Mucosa of rectum (tissue), 2 donors: ENCODE measurements around the gene PMS1.

ENCODE experiments used
- H3K27ac ChIP-seq, 2 donors: one replicate each; pipeline ENCODE4 v1.7.0; 2013; ENCODE audit warnings: inconsistent platforms in 2 of 2, low read depth in 2 of 2, low read length in 2 of 2
- H3K27me3 ChIP-seq, 2 donors: one replicate each; pipeline ENCODE4 v1.7.0; 2013; ENCODE audit warnings: low read length in 2 of 2; ENCODE audit not compliant: control insufficient read depth in 2 of 2, insufficient read depth in 2 of 2
- H3K36me3 ChIP-seq, 2 donors: one replicate each; pipeline ENCODE4 v1.7.0; 2013; ENCODE audit warnings: low read length in 2 of 2; ENCODE audit not compliant: control insufficient read depth in 2 of 2, insufficient read depth in 2 of 2
- H3K4me1 ChIP-seq, 2 donors: one replicate each; pipeline ENCODE4 v1.7.0; 2013; ENCODE audit warnings: low read length in 2 of 2, mild to moderate bottlenecking in 1 of 2; ENCODE audit not compliant: control insufficient read depth in 2 of 2, insufficient read depth in 2 of 2
- H3K4me3 ChIP-seq, 2 donors: one replicate each; pipeline ENCODE4 v1.7.0; 2013; ENCODE audit warnings: low read length in 2 of 2
- H3K9ac ChIP-seq, 2 donors: one replicate each; pipeline ENCODE4 v1.7.0; 2013; ENCODE audit warnings: low read length in 2 of 2, low read depth in 1 of 2, mild to moderate bottlenecking in 1 of 2
- H3K9me3 ChIP-seq, 2 donors: one replicate each; pipeline ENCODE4 v1.7.0; 2013; ENCODE audit warnings: low read length in 2 of 2; ENCODE audit not compliant: control insufficient read depth in 2 of 2
- donor health status: healthy.
- donor health status: Normal muscosa, but diverticular disease.

PMS1 gene

GRCh38 chr2:189803431-189803830, 19.2 kb downstream of the PMS1 start:
- Histone ChIP-seq H3K9me3 (no peaks in the 10 kb centered on the region), H3K4me3 (no peak overlapping the region), H3K27ac (no peak overlapping the region), H3K9ac (no peak overlapping the region), H3K36me3 (peaks cover 0 to 7% of the 10 kb centered on the region in 2 donors), H3K27me3 (no peaks in the 10 kb centered on the region), H3K4me1 (no peaks in the 10 kb centered on the region)

DNA sequence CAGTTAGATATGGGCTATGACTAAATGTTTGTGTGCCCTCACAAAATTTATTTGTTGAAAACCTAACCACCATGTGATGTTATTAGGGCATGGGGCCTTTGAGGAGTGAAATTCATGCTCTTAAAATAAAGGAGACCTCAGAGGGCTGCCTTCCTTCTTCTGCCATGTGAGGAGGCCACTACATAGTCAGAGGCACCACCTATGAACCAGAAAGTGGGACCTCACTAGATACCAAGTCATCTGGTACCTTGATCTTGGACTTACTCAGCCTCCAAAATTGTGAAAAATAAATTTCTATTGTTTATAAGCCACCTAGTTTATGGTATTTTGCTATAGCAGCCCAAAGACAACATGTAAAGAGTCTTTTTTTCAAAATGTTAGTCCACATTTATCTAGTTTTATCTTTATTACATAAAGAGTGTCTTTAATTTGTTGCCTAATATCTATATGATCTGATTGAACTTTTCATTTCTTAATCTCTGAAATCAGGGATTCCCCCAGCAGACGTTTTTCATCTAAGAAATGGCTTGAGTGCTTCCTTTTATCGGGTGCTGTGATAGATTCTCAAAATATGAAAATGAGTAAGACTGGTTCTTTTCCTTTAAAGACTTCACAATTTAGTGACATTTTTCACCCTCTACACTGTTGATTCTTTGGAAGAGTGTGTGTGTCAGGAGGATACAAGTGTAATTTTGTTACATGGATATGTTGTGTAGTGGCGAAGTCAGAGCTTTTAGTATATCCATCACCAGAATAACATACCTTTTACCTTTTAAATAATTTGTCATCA, 34.2 kb downstream of the PMS1 start:
- Histone ChIP-seq H3K36me3 (peaks cover 11 to 12% of the 10 kb centered on the region in 2 donors), H3K27me3 (no peaks in the 10 kb centered on the region), H3K9ac (no peak overlapping the region), H3K4me3 (no peak overlapping the region), H3K27ac (no peak overlapping the region), H3K9me3 (no peaks in the 10 kb centered on the region), H3K4me1 (no peaks in the 10 kb centered on the region)

- Histone ChIP-seq H3K9me3 (no peaks in the 10 kb centered on the region), H3K36me3 (peaks cover 11 to 12% of the 10 kb centered on the region in 2 donors), H3K4me3 (no peak overlapping the region), H3K27me3 (no peaks in the 10 kb centered on the region), H3K4me1 (no peaks in the 10 kb centered on the region), H3K27ac (no peak overlapping the region), H3K9ac (no peak overlapping the region)
These were observed 35.1 kb downstream of the PMS1 start for GRCh38 chr2:189819297-189819704.

GRCh38 chr2:189821953-189822748, 37.9 kb downstream of the PMS1 start:
- no peaks in the 10 kb centered on the region for H3K9me3 ChIP-seq
- H3K36me3 ChIP-seq: peaks cover 11 to 12% of the 10 kb centered on the region in 2 donors

GRCh38 chr2:189824694-189825396, 40.6 kb downstream of the PMS1 start:
- no peak overlapping the region for H3K9ac ChIP-seq
- no peaks in the 10 kb centered on the region for H3K27me3 ChIP-seq
- no peaks in the 10 kb centered on the region for H3K9me3 ChIP-seq
- no peak overlapping the region for H3K27ac ChIP-seq
- peaks cover 0 to 2% of the 10 kb centered on the region in 2 donors for H3K36me3 ChIP-seq
- H3K4me3 ChIP-seq: no peak overlapping the region
- no peaks in the 10 kb centered on the region for H3K4me1 ChIP-seq

More at GRCh38 chr2:189821953-189822748, 37.9 kb downstream of the PMS1 start:
- no peak overlapping the region for H3K4me3 ChIP-seq
- no peak overlapping the region for H3K27ac ChIP-seq
- no peak overlapping the region for H3K9ac ChIP-seq
- no peaks in the 10 kb centered on the region for H3K4me1 ChIP-seq
- no peaks in the 10 kb centered on the region for H3K27me3 ChIP-seq

DNA sequence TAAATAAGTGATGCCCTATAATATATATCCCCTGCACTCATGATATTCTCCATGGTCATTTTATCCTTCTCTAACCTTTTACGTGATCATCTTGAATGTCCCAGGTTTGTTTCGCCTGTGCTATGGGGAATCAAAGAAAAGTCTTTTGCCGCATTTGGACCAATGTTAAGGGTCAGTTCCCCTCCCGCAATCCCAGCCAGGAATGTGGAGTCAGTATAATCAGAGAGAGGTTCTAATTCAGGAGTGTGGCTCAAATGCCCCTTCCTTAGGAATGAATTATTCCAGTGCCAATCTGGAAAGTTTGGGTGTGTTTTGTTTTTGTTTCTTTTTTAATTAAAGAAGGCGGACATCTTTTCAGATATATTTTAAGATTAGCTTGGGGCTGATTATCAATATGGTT, 41.8 kb downstream of the PMS1 start:
- Histone ChIP-seq H3K4me3 (no peak overlapping the region), H3K4me1 (no peaks in the 10 kb centered on the region), H3K27ac (no peak overlapping the region), H3K9me3 (no peaks in the 10 kb centered on the region), H3K36me3 (no peaks in the 10 kb centered on the region), H3K27me3 (no peaks in the 10 kb centered on the region), H3K9ac (no peak overlapping the region)

DNA sequence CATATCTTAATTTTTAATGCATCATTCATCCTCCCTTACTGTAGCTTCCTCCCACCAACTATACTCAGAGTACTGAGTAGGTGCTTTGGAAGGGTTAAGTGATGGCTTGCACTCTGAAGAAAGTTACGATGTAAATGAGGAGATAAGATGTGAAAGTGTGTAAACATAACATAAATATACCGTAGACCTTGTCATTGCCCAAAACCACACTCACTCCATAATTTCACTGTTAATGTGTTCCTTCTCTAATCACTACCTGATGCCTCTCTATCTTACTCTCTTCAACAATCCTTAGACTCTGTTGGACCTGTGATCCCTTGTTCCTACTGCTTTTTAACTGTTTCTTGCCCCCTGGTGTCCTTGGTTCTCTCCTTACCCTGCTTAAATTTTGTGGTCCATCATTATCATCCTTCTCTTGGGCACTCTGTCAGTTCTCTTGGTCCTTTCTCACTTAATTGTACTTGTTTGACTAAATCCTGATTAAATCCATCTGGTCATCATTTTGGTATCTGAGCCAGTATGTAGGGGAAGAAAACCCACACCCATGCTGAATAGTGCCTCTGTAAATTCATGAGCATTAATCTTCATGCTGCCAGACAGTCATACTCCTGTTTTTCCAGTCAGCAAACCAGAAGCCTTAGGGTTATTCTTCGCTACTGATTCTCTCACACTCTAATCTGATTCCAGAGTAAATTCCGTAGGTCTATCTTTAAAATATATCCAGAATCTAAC, 45.0 kb downstream of the PMS1 start:
- Histone ChIP-seq H3K36me3 (no peaks in the 10 kb centered on the region), H3K4me1 (no peaks in the 10 kb centered on the region), H3K9me3 (no peaks in the 10 kb centered on the region), H3K9ac (no peak overlapping the region), H3K4me3 (no peak overlapping the region), H3K27ac (no peak overlapping the region), H3K27me3 (no peaks in the 10 kb centered on the region)

DNA sequence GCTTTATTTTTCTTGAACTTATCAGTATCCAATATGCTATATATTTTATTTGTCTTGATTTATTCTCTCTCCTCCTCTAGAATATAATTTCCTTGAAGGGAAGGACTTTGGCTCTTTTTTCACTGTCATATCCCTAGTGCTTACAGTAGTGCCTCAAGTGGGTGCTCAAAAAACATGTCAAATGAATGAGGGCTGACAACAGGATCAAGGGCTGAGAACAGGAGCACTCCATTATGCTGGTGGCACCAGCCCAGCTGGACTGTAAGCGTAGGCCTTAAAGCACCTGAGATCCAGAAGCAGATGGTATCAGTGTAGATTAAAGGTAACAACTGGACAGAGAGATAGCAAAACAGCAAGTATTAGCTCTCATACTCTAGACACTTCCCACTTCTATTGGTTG, 46.3 kb downstream of the PMS1 start:
- H3K4me3 ChIP-seq: no peak overlapping the region
- no peak overlapping the region for H3K9ac ChIP-seq
- H3K27ac ChIP-seq: no peak overlapping the region
- H3K27me3 ChIP-seq: no peaks in the 10 kb centered on the region
- no peaks in the 10 kb centered on the region for H3K9me3 ChIP-seq
- no peaks in the 10 kb centered on the region for H3K36me3 ChIP-seq
- H3K4me1 ChIP-seq: no peaks in the 10 kb centered on the region

DNA sequence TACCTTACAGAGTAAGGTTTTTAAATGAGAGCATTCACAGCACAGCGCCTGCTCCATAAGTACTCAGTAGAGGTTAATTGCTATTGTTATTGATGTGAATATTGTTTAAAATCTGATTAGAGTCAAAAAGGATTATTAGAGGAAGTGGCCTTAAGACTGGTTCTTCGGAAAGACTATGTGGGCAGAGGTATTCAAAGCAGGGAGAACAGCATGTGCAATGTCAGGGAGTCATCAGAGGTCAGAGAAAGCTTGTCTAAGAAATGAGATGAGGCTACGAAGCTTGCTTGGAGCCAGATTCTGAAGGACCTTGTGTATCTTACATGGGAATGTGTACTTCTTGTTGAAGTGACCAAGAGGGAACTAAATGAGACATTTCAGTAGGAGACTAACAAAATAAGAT, 49.8 kb downstream of the PMS1 start:
- Histone ChIP-seq H3K36me3 (no peaks in the 10 kb centered on the region), H3K9me3 (no peaks in the 10 kb centered on the region), H3K4me3 (no peak overlapping the region), H3K9ac (no peak overlapping the region), H3K27ac (no peak overlapping the region), H3K4me1 (no peaks in the 10 kb centered on the region), H3K27me3 (no peaks in the 10 kb centered on the region)
